Measurements from ENCODE around the gene AOC3. TPM values are rescaled to one million over a fixed set of nuclear protein-coding genes. Genes with fewer than 3 reads are reported as not detected.

Gene AOC3
- polyA plus RNA-seq, 1 of the 3 experiments (the other 2 are of a cell fraction) = 0.03 TPM

DNA sequence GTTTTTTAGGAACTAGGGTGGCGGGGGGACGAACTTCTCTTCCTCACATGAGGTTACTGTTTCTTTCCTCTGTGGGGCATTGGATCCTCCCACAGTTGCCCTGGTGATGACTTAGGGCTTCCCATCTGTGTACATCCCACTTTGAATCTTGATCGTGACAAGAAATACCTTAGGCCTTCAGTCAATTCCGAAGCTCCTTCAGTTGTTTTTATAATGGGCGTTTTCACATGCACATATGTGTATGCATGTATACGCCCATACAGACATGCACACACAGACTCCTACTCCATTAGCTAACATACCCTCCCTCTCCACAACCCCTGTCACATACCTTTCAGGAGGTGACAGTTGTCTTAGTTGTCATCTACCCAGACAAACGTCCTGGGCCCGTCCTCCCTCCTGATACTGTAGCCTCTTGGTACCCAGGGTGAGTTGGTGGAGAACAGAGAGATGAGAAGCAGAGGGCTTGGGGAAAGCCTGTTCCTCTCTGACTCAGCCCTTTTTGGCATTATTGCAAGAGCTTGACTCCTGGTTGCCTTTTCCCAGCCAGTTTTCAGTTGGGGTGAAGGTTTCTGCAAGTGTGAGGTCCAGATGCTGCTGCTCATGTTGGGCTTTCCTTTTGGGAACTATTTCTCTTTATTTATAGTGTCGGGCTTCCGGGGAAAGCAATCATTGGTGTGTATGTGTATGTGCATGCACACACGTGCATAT is 8.9 kb upstream of the AOC3 start:
- TF ChIP-seq TAF1 (IDR thresholded peaks at IDR 0.05; ENCODE audit: borderline replicate concordance, low read depth, low read length) = no peak
- TF ChIP-seq ZBTB33 (IDR thresholded peaks at IDR 0.05; ENCODE audit: borderline replicate concordance, low read depth) = no peak
- TF ChIP-seq EP300 (IDR thresholded peaks at IDR 0.05; ENCODE audit: borderline replicate concordance in 1 of 2, low read depth in 1 of 2, low read length in 1 of 2) = no peak
- TF ChIP-seq RXRA (IDR thresholded peaks at IDR 0.05; ENCODE audit: borderline replicate concordance, low read depth) = no peak
- TF ChIP-seq MEF2A (IDR thresholded peaks at IDR 0.05; ENCODE audit: borderline replicate concordance, low read depth) = no peak
- TF ChIP-seq FOSL2 (IDR thresholded peaks at IDR 0.05; ENCODE audit: borderline replicate concordance, low read depth) = no peak
- TF ChIP-seq NFIC (IDR thresholded peaks at IDR 0.05; ENCODE audit: borderline replicate concordance) = no peak
- no peak for TF ChIP-seq FOXM1 (IDR thresholded peaks at IDR 0.05; ENCODE audit: low read depth)
- TF ChIP-seq RCOR1 (IDR thresholded peaks at IDR 0.05; ENCODE audit: low read length) = no peak
- no peak for TF ChIP-seq CTCF (IDR thresholded peaks at IDR 0.05)
- TF ChIP-seq TCF12 (IDR thresholded peaks at IDR 0.05) = no peak
- TF ChIP-seq YY1 (IDR thresholded peaks at IDR 0.05; ENCODE audit: low read depth) = no peak
- TF ChIP-seq POLR2AphosphoS5 (IDR thresholded peaks at IDR 0.05; ENCODE audit: low read depth, low read length) = no peak
- TF ChIP-seq SMC3 (IDR thresholded peaks at IDR 0.05; ENCODE audit: low read depth, low read length) = no peak
- no peak for TF ChIP-seq RAD21 (IDR thresholded peaks at IDR 0.05; ENCODE audit: low read length)
- TF ChIP-seq GATA2 (CRISPR knock-in tag; IDR thresholded peaks at IDR 0.05) = no peak
- TF ChIP-seq USF1 (IDR thresholded peaks at IDR 0.05; ENCODE audit: borderline replicate concordance, low read depth) = no peak
- no peak for TF ChIP-seq MAX (IDR thresholded peaks at IDR 0.05; ENCODE audit: low read depth)
- no peaks in the 10 kb centered on the region for H3K9me2 ChIP-seq
- ChIA-PET CTCF (interaction anchor here (0.9 to 4.7 kb wide), 10 partner anchors 11 to 155 kb away, joined by 3 to 34 read pairs (median 4); partner anchors contain the start of genes BECN1 and RPL27), POLR2A (no interaction called here)
- H3K27me3 ChIP-seq (ENCODE audit: insufficient read depth) = no peaks in the 10 kb centered on the region
- no peak overlapping the region for H3K4me3 ChIP-seq (ENCODE audit: low read depth in 2 of 2, low read length in 1 of 2)
- H2AFZ ChIP-seq (ENCODE audit: low read depth) = no peak overlapping the region
- peaks cover 51 to 73% of the 10 kb centered on the region in 2 experiments for H3K36me3 ChIP-seq (replicated peaks in 1 of 2; ENCODE audit: control insufficient read depth in 1 of 2, insufficient read depth in 2 of 2, low read length in 1 of 2)
- H3K79me2 ChIP-seq (ENCODE audit: insufficient read depth) = peaks cover 3% of the 10 kb centered on the region; the same call in 1 of the 2 replicates
- no peak overlapping the region for H3K9ac ChIP-seq
- WGBS (ENCODE audit: low lambda C conversion rate) = 87% methylated on average over 11 of the region's 11 CpGs
- no peaks in the 10 kb centered on the region for H3K9me3 ChIP-seq
- H3F3A ChIP-seq (replicated peaks; ENCODE audit: insufficient read depth) = peaks cover 19% of the 10 kb centered on the region
- DNase-seq = no peak
- H3K4me2 ChIP-seq = no peak overlapping the region
- no peak overlapping the region for H3K27ac ChIP-seq (ENCODE audit: low read depth in 2 of 2, low read length in 1 of 2)
- H3K4me1 ChIP-seq (ENCODE audit: control insufficient read depth in 1 of 2, insufficient read depth in 2 of 2, low read depth in 1 of 2, low read length in 1 of 2) = no peaks in the 10 kb centered on the region
- 0 out of 2 replicates have a peak, but pooled peaks cover 10% of the 10 kb centered on the region for H4K20me1 ChIP-seq (ENCODE audit: insufficient read depth)
